GM19351 (cell line): ENCODE data around the gene UBA6.
"Not testable (repeated sequence)": the region's sequence is repeated elsewhere in the genome, so short reads cannot be mapped to it uniquely, and the experiment has no call there.

Experiments
- ATAC-seq: cut with Tn5 transposase; IDR thresholded peaks from one replicate; pipeline ENCODE4 v1.9.1; 2021; ENCODE audit warnings: mild to moderate bottlenecking, moderate library complexity; ENCODE audit not compliant: unreplicated experiment

UBA6 gene

GRCh38 chr4:67714248-67714583, 13.3 kb upstream of the UBA6 start:
- peak; percentile 64 for ATAC-seq

GRCh38 chr4:67713529-67714247, 12.7 kb upstream of the UBA6 start:
- ATAC-seq, result no peak

DNA sequence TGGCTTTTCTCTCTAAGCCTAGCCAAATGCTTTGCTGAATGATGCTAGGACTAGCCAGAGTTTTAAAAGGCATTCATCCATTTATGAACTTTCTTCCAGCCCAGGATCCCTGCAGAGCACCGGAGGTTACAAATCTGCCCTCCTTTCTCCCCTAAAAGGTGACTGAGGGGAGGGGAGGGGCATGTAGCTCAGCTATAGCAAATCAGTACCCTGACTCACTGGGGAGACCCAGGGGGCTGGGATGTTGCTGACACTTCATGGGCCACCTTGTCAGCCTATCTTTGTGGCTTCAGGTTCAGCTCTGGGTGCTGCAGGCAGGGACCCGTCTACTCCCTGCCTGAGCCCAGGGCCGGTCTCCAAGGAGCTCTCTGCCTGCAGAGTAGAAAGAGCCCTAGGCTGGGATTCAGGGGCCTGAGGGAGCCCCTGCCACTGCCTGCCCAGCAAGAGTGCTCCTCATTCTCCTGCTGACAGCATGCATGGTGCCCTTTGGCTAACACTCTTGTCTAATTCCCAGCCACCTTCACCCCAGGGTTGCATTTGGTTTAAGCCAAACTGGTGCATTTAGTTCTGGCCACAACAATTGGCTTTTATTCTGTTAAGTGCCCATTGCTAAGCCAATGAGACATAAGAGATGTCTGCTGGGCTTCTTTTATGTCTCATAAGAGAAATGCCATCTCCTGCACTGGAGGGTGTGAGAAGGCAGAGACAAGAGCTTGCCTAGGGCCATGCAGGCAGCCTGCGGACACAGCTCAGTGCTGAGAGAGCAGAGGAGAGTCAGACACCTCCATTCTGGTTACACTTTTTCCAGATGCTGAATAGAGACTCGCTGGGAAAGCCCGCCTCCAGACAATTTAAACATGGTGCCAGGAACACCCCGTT, 11.9 kb upstream of the UBA6 start:
- ATAC-seq, result no peak

DNA sequence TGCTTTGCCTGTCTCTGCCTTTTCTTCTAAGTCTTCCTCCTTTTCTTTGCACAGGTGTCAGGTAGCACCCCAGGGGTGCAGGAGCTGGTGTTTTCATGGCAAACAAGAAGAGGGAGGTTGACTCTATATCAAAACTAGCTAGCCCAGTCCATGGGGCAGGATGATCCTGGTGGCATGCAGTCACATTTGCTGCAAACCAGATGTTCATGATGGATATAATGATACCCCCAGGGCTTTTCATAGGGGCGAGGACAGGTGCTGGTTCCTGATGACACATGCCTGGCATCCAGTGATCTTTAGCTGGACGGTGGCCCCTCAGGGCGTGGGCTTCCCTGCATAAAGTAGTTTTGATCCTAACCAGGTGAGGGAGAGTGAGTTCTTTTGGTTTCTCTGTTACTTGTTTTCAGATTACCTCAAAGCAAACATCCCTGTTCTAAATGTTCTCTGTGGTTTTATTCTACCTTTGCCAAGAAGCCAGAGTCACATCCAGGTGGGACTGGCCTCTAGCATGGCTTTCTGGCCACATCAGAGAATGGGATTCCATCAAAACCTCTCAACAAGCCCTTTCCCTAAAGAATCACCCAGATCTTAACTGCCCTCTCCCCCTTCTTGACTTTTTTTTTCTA, 11.2 kb upstream of the UBA6 start:
- ATAC-seq, result no peak

DNA sequence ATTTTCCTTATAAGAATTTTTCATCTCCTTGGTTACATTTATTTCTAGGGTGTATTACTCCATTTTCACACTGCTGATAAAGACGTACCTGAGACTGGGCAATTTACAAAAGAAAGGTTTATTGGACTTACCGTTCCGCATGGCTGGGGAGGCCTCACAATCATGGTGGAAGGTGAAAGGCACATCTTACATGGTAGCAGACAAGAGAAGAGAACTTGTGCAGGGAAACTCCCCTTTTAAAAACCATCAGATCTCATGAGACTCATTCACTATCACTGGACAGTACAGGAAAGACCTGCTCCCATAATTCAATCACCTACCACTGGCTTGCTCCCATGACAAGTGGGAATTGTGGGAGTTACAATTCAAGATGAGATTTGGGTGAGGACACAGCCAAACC, 5.7 kb upstream of the UBA6 start:
- not testable (repeated sequence) for ATAC-seq

DNA sequence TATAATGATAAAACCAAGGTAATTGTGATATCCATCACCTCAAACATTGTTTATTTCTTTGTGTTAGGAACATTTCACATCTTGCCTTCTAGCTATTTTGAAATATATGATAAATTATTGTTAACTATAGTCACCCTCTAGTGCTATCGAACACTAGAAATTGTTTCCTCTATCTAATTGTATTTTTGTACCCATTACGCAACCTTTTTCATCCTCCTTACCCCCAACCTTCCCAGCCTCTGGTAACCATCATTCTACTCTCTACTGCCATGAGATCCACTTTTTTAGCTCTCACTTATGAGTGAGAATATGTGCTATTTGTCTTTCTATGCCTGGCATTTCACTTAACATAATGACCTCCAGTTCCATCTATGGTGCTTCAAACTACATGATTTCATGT, 3.9 kb upstream of the UBA6 start:
- ATAC-seq, result no peak

DNA sequence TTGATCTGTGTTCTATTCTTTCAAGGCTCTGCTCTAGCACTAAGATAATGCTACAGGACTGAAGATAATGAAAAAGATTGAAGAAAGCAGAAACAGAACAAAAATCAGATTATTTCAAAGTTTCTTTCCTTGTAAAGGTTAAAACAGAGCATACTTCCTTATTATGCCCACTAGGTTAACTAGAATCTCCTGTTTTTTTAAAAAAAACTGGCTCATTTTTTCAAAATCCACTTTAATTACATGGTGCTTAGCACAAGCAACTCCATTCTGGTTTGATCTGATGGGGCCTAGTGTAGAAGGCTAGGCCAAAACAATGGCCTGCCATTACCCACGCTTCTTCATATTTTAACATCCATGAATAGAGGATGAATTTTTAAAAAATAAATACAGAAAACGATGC, 1.2 kb upstream of the UBA6 start:
- ATAC-seq, result no peak

DNA sequence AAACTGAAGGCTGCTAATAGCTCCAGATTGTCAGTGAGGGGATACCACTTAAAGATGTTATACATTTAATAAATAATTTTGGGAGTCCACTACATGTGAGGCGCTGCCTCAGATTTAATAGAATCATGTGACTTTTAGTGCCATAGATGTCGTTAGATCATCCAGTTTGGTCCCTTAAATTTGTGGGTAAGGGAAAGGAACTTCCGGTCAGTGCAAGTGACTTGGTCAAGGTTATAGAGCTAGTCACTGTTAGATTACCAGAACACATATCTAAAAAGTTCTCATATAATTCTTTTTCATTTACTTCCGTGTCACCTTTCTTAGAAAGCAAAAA, 529 bp upstream of the UBA6 start:
- no peak for ATAC-seq

DNA sequence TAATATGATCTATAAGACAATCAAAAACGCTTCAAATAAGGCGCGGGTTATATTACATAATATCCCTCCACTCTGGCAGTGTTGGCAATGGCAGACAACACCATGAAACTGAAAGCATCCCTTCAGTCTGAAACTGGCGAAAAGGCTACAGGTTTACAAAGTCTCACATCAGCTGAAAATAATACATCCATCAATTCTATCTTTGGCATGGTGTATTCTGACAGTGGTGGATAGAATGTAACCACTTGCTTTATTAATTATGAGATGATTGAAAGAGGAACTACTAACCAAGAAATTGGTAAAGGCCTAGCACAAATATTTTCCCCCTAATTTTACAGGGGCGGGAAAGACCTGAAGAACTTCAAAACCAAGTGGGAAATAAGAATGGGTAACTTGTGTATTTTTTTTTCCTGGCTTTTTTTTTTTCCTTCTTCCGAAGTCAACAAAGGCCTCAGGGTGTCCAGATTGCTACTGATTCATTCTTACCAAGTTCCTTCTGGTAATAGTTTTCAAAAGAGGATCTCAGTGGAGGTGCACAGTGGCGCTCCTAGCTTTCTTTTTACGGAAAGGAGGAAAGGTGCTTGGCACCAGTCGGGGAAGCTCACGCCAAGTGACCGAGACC, 728 bp downstream of the UBA6 start:
- peak; percentile 2 for ATAC-seq

- no peak for ATAC-seq
Measured at GRCh38 chr4:67699603-67700002, 1.4 kb downstream of the UBA6 start.

- no peak for ATAC-seq
Measured at GRCh38 chr4:67697860-67698687, 2.9 kb downstream of the UBA6 start.

DNA sequence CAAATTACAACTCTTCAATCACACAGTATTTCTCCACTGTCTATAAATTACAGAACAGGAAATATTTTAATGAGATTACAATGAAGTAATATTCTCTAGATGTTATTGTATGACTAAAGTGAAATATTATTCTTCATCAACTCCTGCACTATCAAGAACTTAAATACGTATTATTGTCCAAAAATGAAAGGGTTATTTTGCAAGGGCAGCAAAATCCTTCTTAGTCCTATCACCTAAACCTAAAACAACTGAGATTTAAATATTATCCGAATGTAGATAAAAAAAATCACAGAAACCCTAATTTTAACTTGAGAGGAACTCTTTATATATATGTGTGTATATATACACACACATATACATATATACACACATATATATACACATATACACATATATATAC, 4.9 kb downstream of the UBA6 start:
- no peak for ATAC-seq

- ATAC-seq, result no peak
Measured at GRCh38 chr4:67694662-67695061, 6.3 kb downstream of the UBA6 start.

GRCh38 chr4:67691328-67691727, 9.6 kb downstream of the UBA6 start:
- ATAC-seq, result no peak

- ATAC-seq, result no peak
Measured at GRCh38 chr4:67687636-67688035, 13.3 kb downstream of the UBA6 start.

DNA sequence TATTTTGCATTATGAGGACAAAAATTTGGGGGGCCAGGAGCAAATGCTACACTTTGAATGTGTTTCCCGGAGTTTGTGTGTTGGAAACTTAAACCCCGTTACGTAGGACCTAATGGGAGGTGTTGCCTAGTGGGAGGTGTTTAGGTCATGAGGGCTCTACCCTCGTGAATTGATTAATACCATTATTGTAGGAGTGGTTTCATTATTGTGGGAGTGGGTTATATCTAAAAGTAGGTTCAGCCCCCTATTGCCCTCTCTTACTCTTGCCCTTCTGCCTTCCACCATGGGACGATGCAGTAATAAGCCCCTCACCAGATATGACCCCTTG, 15.5 kb downstream of the UBA6 start:
- ATAC-seq, result no peak

DNA sequence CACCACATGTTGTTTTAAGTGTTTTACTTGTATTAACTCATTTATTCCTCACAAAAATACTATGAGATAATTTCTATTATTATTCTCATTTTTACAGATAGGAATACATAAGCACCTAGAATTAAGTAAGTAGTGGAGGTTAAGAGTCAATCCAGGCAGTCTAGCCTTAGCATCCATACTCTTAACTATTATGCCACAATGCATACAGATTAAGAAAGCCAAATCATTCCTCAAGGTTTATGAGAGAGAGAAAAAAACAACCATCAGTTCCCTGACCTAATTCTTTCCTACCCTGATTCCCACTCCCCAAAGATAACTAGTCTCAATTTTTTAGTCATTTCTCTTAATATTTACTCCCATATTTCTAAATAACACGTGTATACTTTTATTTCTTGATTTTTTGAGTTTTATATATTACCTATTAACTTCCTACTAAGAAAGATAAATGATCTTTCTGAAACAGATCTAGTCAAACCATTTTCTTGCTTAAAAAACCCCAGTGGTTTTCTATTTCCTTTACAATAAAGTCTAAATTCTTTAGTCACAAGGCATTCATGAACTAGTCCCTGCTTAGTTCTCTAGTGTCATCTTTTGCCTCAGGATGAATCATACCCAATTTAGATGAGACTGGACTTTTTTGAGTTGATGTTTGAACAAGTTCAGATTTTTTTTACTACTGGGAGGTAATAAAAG, 16.0 kb downstream of the UBA6 start:
- ATAC-seq, result no peak

- ATAC-seq, result no peak
Measured at GRCh38 chr4:67682266-67682665, 18.7 kb downstream of the UBA6 start.

- ATAC-seq, result no peak
Measured at GRCh38 chr4:67680581-67681222, 20.3 kb downstream of the UBA6 start.

DNA sequence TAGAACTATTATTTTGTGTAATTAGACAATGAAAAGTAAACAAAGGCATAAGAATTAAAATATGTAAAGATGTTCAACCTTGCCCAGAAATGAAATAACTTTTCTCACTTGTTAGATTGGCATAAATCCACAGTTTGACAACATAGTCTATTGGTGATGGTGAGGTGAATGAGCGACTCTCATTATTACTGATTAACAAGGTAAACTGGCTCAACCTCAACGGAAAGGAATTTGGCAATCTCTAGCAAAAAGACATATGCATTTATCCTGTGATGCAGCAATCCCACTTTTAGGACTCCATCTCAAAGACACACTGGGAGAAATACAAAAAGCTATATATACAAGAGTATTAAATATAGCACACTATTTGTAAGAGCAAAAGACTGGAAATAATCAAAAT, 22.3 kb downstream of the UBA6 start:
- no peak for ATAC-seq
